Measurements from ENCODE around the gene NEDD8.
A peak's percentile ranks its signal among the peaks of the same experiment; 100 is the strongest.

NEDD8 gene

GRCh38 chr14:24243336-24243836, 11.2 kb upstream of the NEDD8 start:
- H3K4me1 Mint-ChIP-seq (ENCODE audit: low read depth), result peaks cover 71% of the 10 kb centered on the region
- H3K4me3 Mint-ChIP-seq, result peak overlapping the region; percentile 83
- H3K27ac Mint-ChIP-seq, result peak overlapping the region; percentile 92
- H3K36me3 Mint-ChIP-seq (ENCODE audit: low read depth), result peaks cover 32% of the 10 kb centered on the region
- H3K9me3 Mint-ChIP-seq, result no peaks in the 10 kb centered on the region
- no peaks in the 10 kb centered on the region for H3K27me3 Mint-ChIP-seq

GRCh38 chr14:24241829-24242443, 9.8 kb upstream of the NEDD8 start:
- Mint-ChIP-seq H3K27ac (peak overlapping the region; percentile 92), H3K4me1 (ENCODE audit: low read depth) (peaks cover 72% of the 10 kb centered on the region), H3K36me3 (ENCODE audit: low read depth) (peaks cover 45% of the 10 kb centered on the region)

GRCh38 chr14:24240110-24240918, 8.1 kb upstream of the NEDD8 start:
- Mint-ChIP-seq H3K4me3 (peak overlapping the region; percentile 46), H3K9me3 (no peaks in the 10 kb centered on the region), H3K36me3 (ENCODE audit: low read depth) (peaks cover 58% of the 10 kb centered on the region), H3K27ac (peak overlapping the region; percentile 77), H3K27me3 (no peaks in the 10 kb centered on the region), H3K4me1 (ENCODE audit: low read depth) (peaks cover 79% of the 10 kb centered on the region)

More at GRCh38 chr14:24241829-24242443, 9.8 kb upstream of the NEDD8 start:
- peak overlapping the region; percentile 83 for H3K4me3 Mint-ChIP-seq
- H3K27me3 Mint-ChIP-seq, result no peaks in the 10 kb centered on the region
- no peaks in the 10 kb centered on the region for H3K9me3 Mint-ChIP-seq

GRCh38 chr14:24238527-24239037, 6.4 kb upstream of the NEDD8 start:
- Mint-ChIP-seq H3K27me3 (no peaks in the 10 kb centered on the region), H3K4me3 (no peak overlapping the region), H3K36me3 (ENCODE audit: low read depth) (peaks cover 71% of the 10 kb centered on the region), H3K9me3 (no peaks in the 10 kb centered on the region), H3K27ac (peak overlapping the region; percentile 61), H3K4me1 (ENCODE audit: low read depth) (peaks cover 91% of the 10 kb centered on the region)

- no peaks in the 10 kb centered on the region for H3K27me3 Mint-ChIP-seq
- peak overlapping the region; percentile 61 for H3K27ac Mint-ChIP-seq
- H3K36me3 Mint-ChIP-seq (ENCODE audit: low read depth), result peaks cover 71% of the 10 kb centered on the region
- no peaks in the 10 kb centered on the region for H3K9me3 Mint-ChIP-seq
- H3K4me3 Mint-ChIP-seq, result no peak overlapping the region
- peaks cover 91% of the 10 kb centered on the region for H3K4me1 Mint-ChIP-seq (ENCODE audit: low read depth)
These were observed 6.0 kb upstream of the NEDD8 start for GRCh38 chr14:24238123-24238522.

DNA sequence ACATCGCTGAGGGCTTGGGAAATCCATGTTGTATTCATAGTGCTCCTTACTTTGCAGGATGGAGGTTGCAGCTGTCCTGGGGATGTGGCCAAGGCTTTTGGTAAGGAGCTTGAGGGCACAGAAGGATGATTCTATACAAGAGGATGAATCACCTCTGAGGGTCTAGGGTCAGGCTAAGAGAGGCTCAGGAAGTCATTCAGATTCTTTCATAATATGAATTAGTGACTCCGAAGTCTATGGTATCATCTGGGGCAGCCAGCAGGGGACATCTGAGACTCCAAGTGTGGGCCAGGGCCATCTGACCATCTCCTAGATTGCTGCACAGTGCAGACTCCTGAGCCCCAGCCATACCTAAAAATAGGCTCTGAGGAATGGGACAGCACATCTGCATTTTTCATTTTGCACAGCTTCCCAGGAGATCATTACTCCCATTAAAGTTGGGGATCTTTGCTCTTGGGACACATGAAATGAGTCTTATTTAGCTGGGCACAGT, 5.3 kb upstream of the NEDD8 start:
- H3K27ac Mint-ChIP-seq, result peak overlapping the region; percentile 61
- H3K27me3 Mint-ChIP-seq, result no peaks in the 10 kb centered on the region
- peaks cover 90% of the 10 kb centered on the region for H3K4me1 Mint-ChIP-seq (ENCODE audit: low read depth)
- no peak overlapping the region for H3K4me3 Mint-ChIP-seq
- H3K9me3 Mint-ChIP-seq, result no peaks in the 10 kb centered on the region
- peaks cover 71% of the 10 kb centered on the region for H3K36me3 Mint-ChIP-seq (ENCODE audit: low read depth)

GRCh38 chr14:24236689-24237462, 4.7 kb upstream of the NEDD8 start:
- H3K4me1 Mint-ChIP-seq (ENCODE audit: low read depth), result peaks cover 87% of the 10 kb centered on the region
- H3K36me3 Mint-ChIP-seq (ENCODE audit: low read depth), result peaks cover 71% of the 10 kb centered on the region
- H3K27ac Mint-ChIP-seq, result peak overlapping the region; percentile 18
- H3K27me3 Mint-ChIP-seq, result no peaks in the 10 kb centered on the region
- no peaks in the 10 kb centered on the region for H3K9me3 Mint-ChIP-seq
- no peak overlapping the region for H3K4me3 Mint-ChIP-seq

- H3K36me3 Mint-ChIP-seq (ENCODE audit: low read depth), result peaks cover 69% of the 10 kb centered on the region
- H3K9me3 Mint-ChIP-seq, result no peaks in the 10 kb centered on the region
- no peak overlapping the region for H3K4me3 Mint-ChIP-seq
- H3K27ac Mint-ChIP-seq, result peak overlapping the region; percentile 16
- H3K4me1 Mint-ChIP-seq (ENCODE audit: low read depth), result peaks cover 84% of the 10 kb centered on the region
- H3K27me3 Mint-ChIP-seq, result no peaks in the 10 kb centered on the region
These were observed 3.9 kb upstream of the NEDD8 start for GRCh38 chr14:24235804-24236688.

DNA sequence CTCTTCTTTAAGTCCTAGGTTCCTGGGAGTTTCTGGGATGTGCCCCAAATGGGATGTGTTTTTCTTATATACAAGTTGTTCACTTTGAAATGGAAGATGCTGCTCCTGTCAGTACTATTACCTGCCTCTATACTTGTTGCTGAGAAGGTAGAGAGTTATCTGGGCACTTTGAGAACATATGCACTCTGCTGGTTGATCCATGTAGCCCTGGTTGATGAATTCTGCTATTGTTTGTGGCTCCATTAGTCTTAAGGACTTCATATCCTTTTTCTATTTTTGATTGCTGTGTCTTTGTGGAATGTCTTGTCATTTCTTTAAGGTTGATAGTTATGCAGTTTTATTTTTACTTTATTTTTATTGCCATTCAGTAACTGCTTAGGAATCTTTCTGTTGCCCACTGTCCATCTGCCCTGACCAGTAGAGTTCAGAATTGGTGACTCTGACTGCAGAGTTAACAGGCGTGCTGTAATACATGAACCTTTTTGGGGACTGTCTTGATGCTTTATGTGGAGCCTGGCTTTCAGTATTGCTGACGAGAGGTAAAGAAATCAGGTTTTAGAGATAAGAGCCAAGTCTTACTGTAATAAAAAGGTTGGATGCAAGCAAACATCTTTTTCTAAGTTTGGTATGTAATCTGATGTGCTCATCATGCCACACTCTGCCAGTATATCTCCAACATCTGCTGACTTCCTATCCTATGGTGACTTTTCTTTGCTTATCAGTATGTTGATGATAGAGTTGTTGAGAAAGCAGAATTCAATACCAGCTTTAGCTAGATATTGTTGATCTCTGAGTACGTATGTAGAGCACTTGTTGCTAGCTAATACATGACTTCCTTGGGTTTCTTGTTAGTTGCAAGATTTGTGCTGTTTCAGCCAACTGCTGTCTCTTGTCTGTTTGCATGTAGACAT, 2.2 kb upstream of the NEDD8 start:
- Mint-ChIP-seq H3K9me3 (no peaks in the 10 kb centered on the region), H3K4me1 (ENCODE audit: low read depth) (peaks cover 74% of the 10 kb centered on the region), H3K27me3 (no peaks in the 10 kb centered on the region)

DNA sequence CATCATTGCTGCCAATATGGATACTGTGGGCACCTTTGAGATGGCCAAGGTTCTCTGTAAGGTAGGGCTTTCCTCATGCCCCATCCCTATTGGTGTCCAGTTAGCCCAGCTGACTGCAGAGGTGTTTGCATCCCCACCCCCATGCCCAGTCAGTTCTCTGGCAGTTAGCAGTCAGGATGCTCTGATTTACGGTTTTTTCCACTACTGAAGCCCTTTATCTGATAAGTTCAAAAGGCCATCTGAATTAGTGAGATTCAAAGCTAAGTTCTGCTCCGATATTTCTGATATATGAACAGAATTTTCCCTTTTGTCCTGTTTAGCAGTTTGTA, 1.3 kb upstream of the NEDD8 start:
- Mint-ChIP-seq H3K27ac (peak overlapping the region; percentile 91), H3K27me3 (no peaks in the 10 kb centered on the region), H3K4me3 (peak overlapping the region; percentile 98), H3K4me1 (ENCODE audit: low read depth) (peaks cover 68% of the 10 kb centered on the region), H3K9me3 (no peaks in the 10 kb centered on the region), H3K36me3 (ENCODE audit: low read depth) (peaks cover 47% of the 10 kb centered on the region)

More for the DNA sequence above, 2.2 kb upstream of the NEDD8 start:
- peak overlapping the region; percentile 98 for H3K4me3 Mint-ChIP-seq
- H3K36me3 Mint-ChIP-seq (ENCODE audit: low read depth), result peaks cover 52% of the 10 kb centered on the region
- H3K27ac Mint-ChIP-seq, result peak overlapping the region; percentile 42

DNA sequence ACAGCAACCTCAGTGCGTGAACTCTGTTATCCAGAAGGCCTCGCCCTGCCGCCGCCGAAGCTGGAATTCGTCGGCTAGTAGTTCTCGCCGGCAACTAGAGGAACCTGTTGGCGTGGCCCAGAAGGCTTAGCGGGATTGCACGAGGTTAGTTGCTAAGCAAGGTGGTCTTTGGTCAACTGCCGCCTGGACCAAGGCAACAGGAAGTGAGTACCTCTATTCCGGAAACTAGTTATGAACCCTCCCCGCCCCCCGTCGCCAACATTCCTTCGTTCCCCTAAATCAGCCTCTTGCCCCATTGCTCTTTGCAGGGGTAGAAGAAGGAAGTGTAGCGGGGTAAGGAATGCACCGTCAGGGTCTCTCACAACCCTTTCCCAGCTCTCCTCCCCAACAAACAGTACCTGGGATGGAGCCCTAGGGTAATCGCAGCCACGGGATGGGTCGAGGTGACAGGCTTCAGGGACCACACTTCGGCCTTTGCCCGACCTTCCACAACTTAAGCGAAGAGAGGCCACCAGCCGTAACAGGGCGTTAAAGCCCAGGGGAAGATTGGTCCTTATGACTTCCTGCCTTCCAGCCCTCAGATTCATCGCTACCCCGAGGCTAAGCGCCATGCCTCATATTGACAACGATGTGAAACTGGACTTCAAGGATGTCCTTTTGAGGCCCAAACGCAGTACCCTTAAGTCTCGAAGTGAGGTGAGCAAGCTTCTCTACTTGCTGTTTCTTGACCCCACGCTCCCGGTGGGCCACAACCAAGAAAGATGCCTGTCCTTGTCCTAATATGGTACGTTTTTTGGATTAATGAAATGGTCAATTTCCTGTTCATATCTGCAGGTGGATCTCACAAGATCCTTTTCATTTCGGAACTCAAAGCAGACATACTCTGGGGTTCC, 724 bp upstream of the NEDD8 start, which contains the start of gene GMPR2:
Gene GMPR2, plus strand, starts transcription at position 285 of the 893 bp plus-strand sequence. Its CDS starts 325 bp downstream, at position 610.
- peak within 1 kb of the TSS; percentile 91 for H3K27ac Mint-ChIP-seq
- peaks cover 66% of the 10 kb centered on the region for H3K4me1 Mint-ChIP-seq (ENCODE audit: low read depth)
- peak within 1 kb of the TSS; percentile 98 for H3K4me3 Mint-ChIP-seq
- H3K36me3 Mint-ChIP-seq (ENCODE audit: low read depth), result peaks cover 45% of the 10 kb centered on the region
- no peaks in the 10 kb centered on the region for H3K9me3 Mint-ChIP-seq
- no peaks in the 10 kb centered on the region for H3K27me3 Mint-ChIP-seq
